Brain microvascular endothelial cell (primary cell): ENCODE measurements around the gene KLHDC8B.
A peak's percentile ranks its signal among the peaks of the same experiment; 100 is the strongest.

ENCODE experiments used
- DNase-seq: peaks from one replicate; pipeline ENCODE4 v3.0.0-alpha.2; 2020
- H3K27ac ChIP-seq: fragments of 250-450 bp; sonication (Bioruptor Pico); 2 replicates; pipeline ENCODE4 v1.5.1; 2020; ENCODE audit warnings: mild to moderate bottlenecking, moderate library complexity
- H3K27me3 ChIP-seq: fragments of 250-450 bp; sonication (Bioruptor Pico); replicated peaks from 2 replicates; pipeline ENCODE4 v1.5.1; 2020; ENCODE audit warnings: mild to moderate bottlenecking
- H3K36me3 ChIP-seq: fragments of 250-450 bp; sonication (Bioruptor Pico); replicated peaks from 2 replicates; pipeline ENCODE4 v1.5.1; 2020; ENCODE audit warnings: mild to moderate bottlenecking
- H3K4me3 ChIP-seq: 2 replicates; pipeline ENCODE4 v1.5.1; 2011; ENCODE audit warnings: low read depth, mild to moderate bottlenecking, control low read depth, low read length, moderate library complexity
- in situ Hi-C: cut with HindIII; loops from 2 replicates; pipeline ENCODE4 v1.10.0; 2017; ENCODE audit warnings: low sequenced_read_pairs, low pct_ligation_motif_present
- TF ChIP-seq, protein P1 (sequence below): IDR thresholded peaks from 2 replicates; pipeline ENCODE4 v1.5.1; 2011; ENCODE audit warnings: low read depth, mild to moderate bottlenecking, moderate library complexity, low read length, control low read depth, inconsistent platforms; ENCODE audit errors: missing control alignments

The KLHDC8B gene

DNA sequence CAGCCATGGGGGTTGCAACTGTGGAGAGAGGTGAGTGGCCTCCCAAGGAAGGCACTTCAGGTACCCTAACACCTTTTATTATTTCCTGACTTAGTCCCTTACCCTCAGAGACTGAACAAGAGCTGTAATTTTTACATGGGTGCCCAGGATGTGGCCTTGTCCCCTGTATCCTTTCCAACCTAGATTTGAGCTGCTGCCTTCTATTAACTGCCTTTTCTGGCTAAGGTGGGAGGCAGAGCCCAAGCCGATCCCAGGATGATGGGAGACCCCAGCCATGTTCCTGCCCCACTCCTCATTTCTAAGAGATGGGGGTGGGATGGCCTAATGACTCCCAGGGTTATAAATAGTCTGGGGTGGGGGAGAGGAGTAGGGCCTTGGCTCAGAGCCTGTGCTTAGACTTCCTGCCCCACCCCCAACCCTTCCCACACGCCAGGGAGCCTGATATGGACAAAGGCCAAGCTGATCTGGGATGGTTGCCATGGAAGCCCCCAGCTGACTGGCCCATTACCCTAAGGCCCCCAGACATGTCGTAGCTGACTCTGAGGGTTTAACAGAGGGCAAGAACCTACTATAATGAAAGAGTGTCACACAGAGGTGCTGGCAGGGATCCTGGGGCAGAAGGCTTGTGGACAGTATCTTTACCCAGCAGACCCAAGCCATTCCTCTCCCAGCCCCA lies 1.9 kb downstream of the KLHDC8B start:
- Histone ChIP-seq H3K27ac (no peak overlapping the region), H3K36me3 (no peaks in the 10 kb centered on the region), H3K27me3 (no peaks in the 10 kb centered on the region), H3K4me3 (no peak overlapping the region)
- DNase-seq: peak; percentile 13
- TF ChIP-seq, protein P1, sequence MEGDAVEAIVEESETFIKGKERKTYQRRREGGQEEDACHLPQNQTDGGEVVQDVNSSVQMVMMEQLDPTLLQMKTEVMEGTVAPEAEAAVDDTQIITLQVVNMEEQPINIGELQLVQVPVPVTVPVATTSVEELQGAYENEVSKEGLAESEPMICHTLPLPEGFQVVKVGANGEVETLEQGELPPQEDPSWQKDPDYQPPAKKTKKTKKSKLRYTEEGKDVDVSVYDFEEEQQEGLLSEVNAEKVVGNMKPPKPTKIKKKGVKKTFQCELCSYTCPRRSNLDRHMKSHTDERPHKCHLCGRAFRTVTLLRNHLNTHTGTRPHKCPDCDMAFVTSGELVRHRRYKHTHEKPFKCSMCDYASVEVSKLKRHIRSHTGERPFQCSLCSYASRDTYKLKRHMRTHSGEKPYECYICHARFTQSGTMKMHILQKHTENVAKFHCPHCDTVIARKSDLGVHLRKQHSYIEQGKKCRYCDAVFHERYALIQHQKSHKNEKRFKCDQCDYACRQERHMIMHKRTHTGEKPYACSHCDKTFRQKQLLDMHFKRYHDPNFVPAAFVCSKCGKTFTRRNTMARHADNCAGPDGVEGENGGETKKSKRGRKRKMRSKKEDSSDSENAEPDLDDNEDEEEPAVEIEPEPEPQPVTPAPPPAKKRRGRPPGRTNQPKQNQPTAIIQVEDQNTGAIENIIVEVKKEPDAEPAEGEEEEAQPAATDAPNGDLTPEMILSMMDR: no peak
- in situ Hi-C loops: no loop called here

DNA sequence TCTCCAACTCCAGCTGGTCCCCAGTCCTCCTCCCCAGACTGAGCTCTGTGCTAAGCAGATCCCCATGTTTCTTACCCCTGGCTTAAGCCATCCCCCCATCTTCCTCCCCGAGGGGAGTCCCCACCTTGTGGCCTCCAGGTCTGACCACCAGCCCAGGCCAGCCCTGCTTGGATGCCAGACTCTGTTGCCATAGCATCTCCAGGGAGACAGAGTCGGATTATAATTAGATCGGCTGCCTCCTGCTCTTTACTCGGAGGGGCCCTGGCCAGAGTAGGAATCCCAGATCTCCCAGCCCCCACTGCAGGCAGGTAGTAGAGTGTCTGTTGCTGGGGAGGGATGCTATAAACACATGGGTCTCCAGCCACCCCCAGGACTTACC lies 2.4 kb downstream of the KLHDC8B start:
- no peak overlapping the region for H3K4me3 ChIP-seq
- in situ Hi-C loops: no loop called here

DNA sequence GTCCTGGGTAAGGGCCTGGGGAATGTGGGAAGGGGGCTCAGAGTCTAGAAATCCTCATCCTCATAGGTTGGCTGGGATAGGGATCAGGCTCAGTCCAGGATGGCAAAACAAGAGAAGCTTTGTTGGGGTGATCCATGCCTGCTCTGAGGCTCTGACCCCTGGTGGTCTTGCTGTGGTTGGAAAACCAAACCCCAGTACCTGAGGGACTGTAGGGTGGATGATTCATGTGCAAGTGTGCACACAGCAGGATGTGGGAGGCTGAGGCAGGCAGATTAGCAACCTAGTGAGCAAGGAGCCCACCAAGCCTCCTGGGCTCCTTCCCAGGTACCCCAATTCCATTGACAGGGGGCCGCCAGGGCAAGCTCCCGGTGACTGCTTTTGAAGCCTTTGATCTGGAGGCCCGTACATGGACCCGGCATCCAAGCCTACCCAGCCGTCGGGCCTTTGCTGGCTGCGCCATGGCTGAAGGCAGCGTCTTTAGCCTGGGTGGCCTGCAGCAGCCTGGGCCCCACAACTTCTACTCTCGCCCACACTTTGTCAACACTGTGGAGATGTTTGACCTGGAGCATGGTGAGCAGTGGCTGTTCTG lies 3.1 kb downstream of the KLHDC8B start:
- TF ChIP-seq, protein P1: no peak
- in situ Hi-C loops: no loop called here
- H3K4me3 ChIP-seq: no peak overlapping the region
- no peaks in the 10 kb centered on the region for H3K27me3 ChIP-seq
- H3K27ac ChIP-seq: no peak overlapping the region
- H3K36me3 ChIP-seq: no peaks in the 10 kb centered on the region
- no peak for DNase-seq

More for the DNA sequence above, 2.4 kb downstream of the KLHDC8B start:
- no peaks in the 10 kb centered on the region for H3K27me3 ChIP-seq
- DNase-seq: peak; percentile 24
- TF ChIP-seq, protein P1: no peak
- no peaks in the 10 kb centered on the region for H3K36me3 ChIP-seq
- H3K27ac ChIP-seq: no peak overlapping the region

DNA sequence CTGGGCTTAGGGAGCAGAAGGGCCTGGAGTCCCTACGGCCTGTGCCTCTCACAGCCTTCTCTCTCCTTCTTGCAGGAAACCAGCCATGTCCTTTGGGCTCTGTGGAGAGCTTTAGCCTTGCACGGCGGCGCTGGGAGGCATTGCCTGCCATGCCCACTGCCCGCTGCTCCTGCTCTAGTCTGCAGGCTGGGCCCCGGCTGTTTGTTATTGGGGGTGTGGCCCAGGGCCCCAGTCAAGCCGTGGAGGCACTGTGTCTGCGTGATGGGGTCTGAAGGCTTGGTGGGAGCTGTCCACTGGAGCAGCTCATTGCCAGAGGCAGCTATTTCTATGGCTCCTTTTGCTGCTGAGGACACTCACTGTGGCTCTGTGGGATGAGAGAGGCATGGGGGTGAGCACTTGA lies 4.1 kb downstream of the KLHDC8B start:
- H3K4me3 ChIP-seq: no peak overlapping the region
- H3K27me3 ChIP-seq: no peaks in the 10 kb centered on the region
- no peak for DNase-seq
- H3K36me3 ChIP-seq: no peaks in the 10 kb centered on the region
- TF ChIP-seq, protein P1: no peak
- H3K27ac ChIP-seq: no peak overlapping the region
- in situ Hi-C loops: no loop called here

DNA sequence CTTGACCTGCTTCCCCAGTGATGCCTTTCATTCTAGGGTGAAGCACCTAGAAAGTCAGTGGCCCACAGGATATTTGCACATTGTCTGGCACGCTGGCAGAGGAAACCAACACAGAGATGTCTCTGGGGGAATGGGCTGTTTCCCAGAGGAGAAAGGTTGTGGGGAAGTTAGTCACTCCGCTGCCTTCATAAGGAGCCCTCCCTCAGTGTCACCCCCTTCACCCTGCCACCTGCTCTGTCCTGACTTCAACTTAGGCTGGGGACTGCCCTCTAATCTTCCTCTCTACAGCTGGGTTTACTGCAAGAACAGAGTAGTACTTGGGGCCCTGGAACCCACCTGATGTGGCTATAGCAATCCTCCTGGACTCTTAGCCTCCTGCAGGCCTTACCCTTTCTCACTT lies 5.7 kb downstream of the KLHDC8B start:
- Histone ChIP-seq H3K27ac (no peak overlapping the region), H3K4me3 (no peak overlapping the region), H3K36me3 (no peaks in the 10 kb centered on the region), H3K27me3 (no peaks in the 10 kb centered on the region)
- in situ Hi-C loops: no loop called here
- TF ChIP-seq, protein P1: no peak
- DNase-seq: no peak

DNA sequence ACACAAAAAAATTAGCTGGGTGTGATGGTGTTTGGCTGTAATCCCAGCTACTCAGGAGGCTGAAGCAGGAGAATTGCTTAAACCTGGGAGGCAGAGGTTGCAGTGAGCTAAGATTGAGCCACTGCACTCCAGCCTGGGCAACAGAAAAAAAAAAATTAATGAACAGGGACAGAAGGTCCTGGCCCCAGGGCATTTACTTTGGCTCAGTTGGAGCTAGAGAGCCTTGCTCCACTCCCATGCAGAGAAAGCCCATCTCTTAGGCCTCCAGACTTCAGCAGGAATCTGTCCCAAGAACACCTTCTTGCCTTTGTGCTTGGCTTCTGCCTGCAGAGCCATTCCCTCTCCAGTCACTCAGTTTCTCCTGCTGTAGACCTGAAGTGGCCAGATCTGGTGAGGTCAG lies 8.7 kb downstream of the KLHDC8B start:
- Histone ChIP-seq H3K36me3 (no peaks in the 10 kb centered on the region), H3K4me3 (no peak overlapping the region), H3K27ac (no peak overlapping the region), H3K27me3 (no peaks in the 10 kb centered on the region)
- in situ Hi-C loops: no loop called here
- no peak for DNase-seq
- TF ChIP-seq, protein P1: no peak
